HCT116 (cell line): Measurements from ENCODE around the gene DCLRE1B. TPM values are rescaled to one million over a fixed set of nuclear protein-coding genes. Genes with fewer than 3 reads are reported as not detected.

Experiments used
- ATAC-seq: fragments of 200-7000 bp; cut with Tn5 transposase; 2 replicates; pipeline ENCODE4 v1.9.1; 2020; ENCODE audit warnings: mild to moderate bottlenecking, moderate library complexity
- BruUV-seq: library from RNA; stranded (reverse); fragments of 400-500 nt; replicated peaks from 2 replicates; lab custom pipeline; 2021; lab: Mats Ljungman, UMichigan
- CTCF ChIA-PET: fragments of 300-600 bp; sonication (Branson Sonifier 250); formaldehyde crosslinking; loops from one replicate; lab custom pipeline; 2021; ENCODE audit warnings: antibody characterized with exemption; lab: Charles Lee
- POLR2A ChIA-PET: fragments of 300-600, 350-600 bp; sonication (Branson Sonifier 250); formaldehyde crosslinking; loops from one replicate; lab custom pipeline; 2021; ENCODE audit warnings: antibody characterized with exemption; lab: Charles Lee
- RAD21 ChIA-PET, 2 experiments: fragments of 300-600 bp; sonication (Branson Sonifier 250); formaldehyde crosslinking; loops; one replicate each; lab custom pipeline; 2023; ENCODE audit warnings: low total read pairs in 2 of 2; ENCODE audit not compliant: uncharacterized antibody in 2 of 2, unreplicated experiment in 2 of 2, low non-redundant PET in 1 of 2; lab: Charles Lee
- DNase-seq: peaks from one replicate; pipeline ENCODE4 v3.0.0-alpha.2; 2010; ENCODE audit warnings: low read depth, low spot score
- H2AFZ ChIP-seq: fragments of 200-600 bp; shearing (Covaris generic), sonication (generic); 2 replicates; pipeline ENCODE4 v1.6.1; 2017; ENCODE audit warnings: low read depth, mixed run types, mixed read lengths, antibody characterized with exemption, low read length; ENCODE audit not compliant: poor library complexity, severe bottlenecking
- H3K27ac ChIP-seq: 2 replicates; pipeline ENCODE4 v1.5.1; 2012; ENCODE audit warnings: low read depth, low read length
- H3K27me3 ChIP-seq: fragments of 200-600 bp; sonication (generic); 2 replicates; pipeline ENCODE4 v1.6.1; 2016; ENCODE audit warnings: mixed run types, low read length, mixed read lengths; ENCODE audit not compliant: insufficient read depth
- H3K36me3 ChIP-seq, 2 experiments: fragments of 200-500 bp in 1 of 2; fragments of 200-600 bp in 1 of 2; sonication (Bioruptor generic) in 1 of 2; sonication (generic) in 1 of 2; 2 replicates each; pipeline versions ENCODE4 v1.5.1 to v1.6.1; 2014 to 2016; ENCODE audit warnings: low read length in 2 of 2, inconsistent platforms in 1 of 2, mixed read lengths in 1 of 2, mixed run types in 1 of 2; ENCODE audit not compliant: insufficient read depth in 2 of 2, control insufficient read depth in 1 of 2
- H3K4me1 ChIP-seq, 2 experiments: fragments of 200-600 bp in 1 of 2; sonication (generic) in 1 of 2; 2 replicates each; pipeline versions ENCODE4 v1.5.1 to v1.6.1; 2012 to 2017; ENCODE audit warnings: low read length in 2 of 2, inconsistent platforms in 1 of 2, mild to moderate bottlenecking in 1 of 2, mixed read lengths in 1 of 2, mixed run types in 1 of 2, moderate library complexity in 1 of 2; ENCODE audit not compliant: insufficient read depth in 2 of 2, control insufficient read depth in 1 of 2
- H3K4me2 ChIP-seq: fragments of 200-600 bp; sonication (generic); 2 replicates; pipeline ENCODE4 v1.6.1; 2017; ENCODE audit warnings: mixed run types, low read length, mixed read lengths
- H3K4me3 ChIP-seq, 2 experiments: fragments of 200-600 bp in 1 of 2; sonication (generic) in 1 of 2; replicated peaks in 1 of 2; 2 replicates each; pipeline ENCODE4 v1.5.1; 2011 to 2016; ENCODE audit warnings: low read length in 2 of 2, control low read depth in 1 of 2, low read depth in 1 of 2, mild to moderate bottlenecking in 1 of 2, mixed read lengths in 1 of 2, mixed run types in 1 of 2
- H3K79me2 ChIP-seq: fragments of 200-600 bp; sonication (generic); 2 replicates; pipeline ENCODE4 v1.6.1; 2017; ENCODE audit warnings: mild to moderate bottlenecking, mixed run types, low read length, moderate library complexity, mixed read lengths; ENCODE audit not compliant: insufficient read depth
- H3K9ac ChIP-seq: fragments of 200-600 bp; sonication (generic); 2 replicates; pipeline ENCODE4 v1.6.1; 2016; ENCODE audit warnings: low read length, mixed read lengths
- H3K9me2 ChIP-seq: fragments of 200-600 bp; sonication (generic), shearing (Covaris generic); 2 replicates; pipeline ENCODE4 v1.6.1; 2017; ENCODE audit warnings: mixed run types, mild to moderate bottlenecking, moderate library complexity; ENCODE audit not compliant: insufficient read depth
- H3K9me3 ChIP-seq, 2 experiments: fragments of 200-500 bp in 1 of 2; fragments of 200-600 bp in 1 of 2; sonication (Bioruptor generic) in 1 of 2; sonication (generic) in 1 of 2; 2 replicates each; pipeline ENCODE4 v1.6.1; 2014 to 2017; ENCODE audit warnings: low read length in 2 of 2, mixed read lengths in 2 of 2, inconsistent platforms in 1 of 2, low read depth in 1 of 2, mild to moderate bottlenecking in 1 of 2, mixed run types in 1 of 2, moderate library complexity in 1 of 2; ENCODE audit not compliant: control insufficient read depth in 1 of 2, insufficient read depth in 1 of 2
- H4K20me1 ChIP-seq: fragments of 200-600 bp; sonication (generic), shearing (Covaris generic); 2 replicates; pipeline ENCODE4 v1.6.1; 2017; ENCODE audit warnings: mixed run types, mild to moderate bottlenecking, moderate library complexity; ENCODE audit not compliant: insufficient read depth
- POLR2AphosphoS5 ChIP-seq: IDR thresholded peaks from 2 replicates; pipeline ENCODE4 v1.6.1; 2011; ENCODE audit warnings: mild to moderate bottlenecking, low read depth, low read length, moderate library complexity
- ZFX ChIP-seq: fragments of 450-650 bp; IDR thresholded peaks from 2 replicates; pipeline ENCODE4 v1.6.1; 2017
- intact Hi-C: fragments of 100-400 bp; cut with micrococcal nuclease; formaldehyde crosslinking; loops from 2 replicates; pipeline ENCODE4 v1.10.0; 2022
- total RNA-seq: library from RNA; stranded (reverse); gene quantifications from one replicate; pipeline ENCODE4 v1.2.1, GENCODE V29; 2021; ENCODE audit not compliant: unreplicated experiment
- TF ChIP-seq, protein P1 (sequence below): IDR thresholded peaks from 2 replicates; pipeline ENCODE4 v1.6.1; 2012
- TF ChIP-seq, protein P2 (sequence below): IDR thresholded peaks from 2 replicates; pipeline ENCODE4 v1.6.1; 2012; ENCODE audit warnings: low read depth

Gene DCLRE1B
- total RNA-seq, 1 experiment from 2014 or later, result 13.4 TPM

DNA sequence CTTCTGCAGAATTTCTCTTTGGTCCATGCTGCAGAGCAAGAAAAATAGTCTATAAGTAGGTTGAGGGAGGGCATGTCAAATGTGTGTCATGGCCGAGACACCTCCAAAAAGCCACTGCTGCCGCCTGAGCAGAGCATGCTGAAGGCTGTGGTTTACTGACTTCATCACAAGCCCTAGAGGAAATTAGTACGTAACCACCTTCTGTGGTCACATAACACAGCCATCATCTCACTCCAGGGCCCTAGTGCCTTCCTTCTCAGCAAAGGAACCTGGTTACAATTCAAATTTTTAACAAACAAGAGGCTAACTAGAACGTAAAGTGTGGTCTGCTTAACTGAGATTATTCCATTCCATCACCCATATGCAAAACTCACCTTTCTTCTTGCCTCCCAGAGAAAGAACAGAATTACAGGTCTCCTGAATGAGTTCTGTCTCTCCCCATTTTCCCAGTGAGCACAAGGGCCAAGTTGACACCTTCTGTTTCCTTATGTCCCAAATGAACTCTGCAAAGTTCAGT lies 33.5 kb upstream of the DCLRE1B start, which contains the start of gene PTPN22:
PTPN22 (minus strand) TSS at position 116 of the 517 bp plus-strand sequence.
- H3K27me3 ChIP-seq, result no peaks in the 10 kb centered on the region
- no peak within 1 kb of the TSS for H3K4me3 ChIP-seq
- H2AFZ ChIP-seq, result peak within 1 kb of the TSS; percentile 13
- no peaks in the 10 kb centered on the region for H3K36me3 ChIP-seq
- H3K9me3 ChIP-seq, result no peaks in the 10 kb centered on the region
- peaks cover 0 to 7% of the 10 kb centered on the region in 2 experiments; a peak in 1 of 4 replicates for H3K4me1 ChIP-seq
- H4K20me1 ChIP-seq, result no peaks in the 10 kb centered on the region
- RAD21 ChIA-PET, result no interaction called here
- no TSS peak for BruUV-seq
- POLR2A ChIA-PET, result no interaction called here
- TF ChIP-seq, protein P1, sequence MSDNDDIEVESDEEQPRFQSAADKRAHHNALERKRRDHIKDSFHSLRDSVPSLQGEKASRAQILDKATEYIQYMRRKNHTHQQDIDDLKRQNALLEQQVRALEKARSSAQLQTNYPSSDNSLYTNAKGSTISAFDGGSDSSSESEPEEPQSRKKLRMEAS, result 0 out of 2 replicates have a peak, but pooled peaks have one; percentile 11
- TF ChIP-seq, protein P2, sequence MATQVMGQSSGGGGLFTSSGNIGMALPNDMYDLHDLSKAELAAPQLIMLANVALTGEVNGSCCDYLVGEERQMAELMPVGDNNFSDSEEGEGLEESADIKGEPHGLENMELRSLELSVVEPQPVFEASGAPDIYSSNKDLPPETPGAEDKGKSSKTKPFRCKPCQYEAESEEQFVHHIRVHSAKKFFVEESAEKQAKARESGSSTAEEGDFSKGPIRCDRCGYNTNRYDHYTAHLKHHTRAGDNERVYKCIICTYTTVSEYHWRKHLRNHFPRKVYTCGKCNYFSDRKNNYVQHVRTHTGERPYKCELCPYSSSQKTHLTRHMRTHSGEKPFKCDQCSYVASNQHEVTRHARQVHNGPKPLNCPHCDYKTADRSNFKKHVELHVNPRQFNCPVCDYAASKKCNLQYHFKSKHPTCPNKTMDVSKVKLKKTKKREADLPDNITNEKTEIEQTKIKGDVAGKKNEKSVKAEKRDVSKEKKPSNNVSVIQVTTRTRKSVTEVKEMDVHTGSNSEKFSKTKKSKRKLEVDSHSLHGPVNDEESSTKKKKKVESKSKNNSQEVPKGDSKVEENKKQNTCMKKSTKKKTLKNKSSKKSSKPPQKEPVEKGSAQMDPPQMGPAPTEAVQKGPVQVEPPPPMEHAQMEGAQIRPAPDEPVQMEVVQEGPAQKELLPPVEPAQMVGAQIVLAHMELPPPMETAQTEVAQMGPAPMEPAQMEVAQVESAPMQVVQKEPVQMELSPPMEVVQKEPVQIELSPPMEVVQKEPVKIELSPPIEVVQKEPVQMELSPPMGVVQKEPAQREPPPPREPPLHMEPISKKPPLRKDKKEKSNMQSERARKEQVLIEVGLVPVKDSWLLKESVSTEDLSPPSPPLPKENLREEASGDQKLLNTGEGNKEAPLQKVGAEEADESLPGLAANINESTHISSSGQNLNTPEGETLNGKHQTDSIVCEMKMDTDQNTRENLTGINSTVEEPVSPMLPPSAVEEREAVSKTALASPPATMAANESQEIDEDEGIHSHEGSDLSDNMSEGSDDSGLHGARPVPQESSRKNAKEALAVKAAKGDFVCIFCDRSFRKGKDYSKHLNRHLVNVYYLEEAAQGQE, result no peak
- intact Hi-C loops, result no loop called here
- CTCF ChIA-PET, result no interaction called here
- H3K27ac ChIP-seq, result no peak within 1 kb of the TSS
- DNase-seq, result no peak
- no peaks in the 10 kb centered on the region for H3K79me2 ChIP-seq
- H3K9me2 ChIP-seq, result no peaks in the 10 kb centered on the region
- H3K4me2 ChIP-seq, result no peak within 1 kb of the TSS
- no peak for ATAC-seq
- no peak within 1 kb of the TSS for H3K9ac ChIP-seq

DNA sequence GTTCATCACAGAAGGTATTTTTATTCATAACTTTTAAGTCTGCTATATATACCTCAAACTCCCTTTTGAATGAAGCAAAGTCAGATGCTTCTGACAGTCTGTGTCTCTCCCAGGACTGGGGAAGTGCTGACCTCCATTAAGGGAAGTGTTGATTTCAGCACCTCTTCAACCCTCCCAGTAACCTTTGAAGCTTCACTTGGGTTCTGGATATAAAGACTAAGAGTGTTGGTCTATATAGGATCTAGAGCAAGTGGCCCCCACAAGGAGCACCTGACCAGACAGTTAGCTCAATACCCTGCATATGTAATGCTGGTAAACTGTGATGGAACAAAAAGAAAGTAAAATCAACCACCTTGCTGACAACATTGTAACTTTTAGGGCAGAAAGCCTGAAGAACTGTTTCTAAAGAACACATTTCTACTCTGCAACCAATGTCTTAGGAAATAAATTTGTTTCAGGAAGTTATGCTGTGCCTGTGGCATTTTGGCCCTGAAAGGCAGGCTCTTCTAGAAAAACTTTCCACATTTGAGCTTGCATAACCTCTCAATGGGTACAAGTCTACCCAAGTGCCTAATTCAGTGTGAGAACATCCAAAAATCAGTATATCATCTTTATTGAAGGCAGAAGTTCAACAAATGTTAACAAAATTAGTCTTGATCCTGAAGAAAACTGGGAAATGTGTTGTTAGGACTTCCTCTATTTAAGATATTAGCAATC lies 32.7 kb upstream of the DCLRE1B start:
- ChIA-PET POLR2A (no interaction called here), CTCF (no interaction called here), RAD21 (no interaction called here)
- H3K36me3 ChIP-seq, result no peaks in the 10 kb centered on the region
- H3K9ac ChIP-seq, result no peak overlapping the region
- H3K4me3 ChIP-seq, result no peak overlapping the region
- peaks cover 0 to 7% of the 10 kb centered on the region in 2 experiments; a peak in 1 of 4 replicates for H3K4me1 ChIP-seq
- no peaks in the 10 kb centered on the region for H3K9me2 ChIP-seq
- H4K20me1 ChIP-seq, result no peaks in the 10 kb centered on the region
- no peak for DNase-seq
- no peak for TF ChIP-seq POLR2AphosphoS5
- no peak for TF ChIP-seq ZFX
- intact Hi-C loops, result no loop called here
- ATAC-seq, result no peak
- no peak overlapping the region for H3K4me2 ChIP-seq
- no peak overlapping the region for H3K27ac ChIP-seq
- no TSS peak for BruUV-seq
- H3K79me2 ChIP-seq, result no peaks in the 10 kb centered on the region
- H3K9me3 ChIP-seq, result no peaks in the 10 kb centered on the region
- H3K27me3 ChIP-seq, result no peaks in the 10 kb centered on the region
- peak overlapping the region; percentile 13 for H2AFZ ChIP-seq
